ENCODE results near the gene ACYP1. TPM values are rescaled to one million over a fixed set of nuclear protein-coding genes. Genes with fewer than 3 reads are reported as not detected.
A peak's percentile ranks its signal among the peaks of the same experiment; 100 is the strongest.

ACYP1 gene
- total and polyA plus RNA-seq, 2 of the 13 experiments (the other 11 are each of a cell fraction or from before 2014, with no cell fraction given) = 9.7 to 22.4 TPM

GRCh38 chr14:75050852-75051555, 12.8 kb downstream of the ACYP1 start, which contains the start of gene MLH3 (continued):
- TF ChIP-seq ZNF678 (CRISPR knock-in tag; IDR thresholded peaks at IDR 0.05) (no peak), IRF1 (CRISPR knock-in tag; IDR thresholded peaks at IDR 0.05; ENCODE audit: low read depth) (no peak), ZNF720 (CRISPR knock-in tag; IDR thresholded peaks at IDR 0.05) (no peak), ZBTB34 (CRISPR knock-in tag; IDR thresholded peaks at IDR 0.05) (no peak), ASH2L (IDR thresholded peaks at IDR 0.05; ENCODE audit: insufficient read length, low read depth, low read length) (peak; percentile 92), GTF3A (CRISPR knock-in tag; conservative IDR thresholded peaks at IDR 0.05) (no peak), TRAFD1 (CRISPR knock-in tag; IDR thresholded peaks at IDR 0.05; ENCODE audit: borderline replicate concordance) (no peak), THAP11 (CRISPR knock-in tag; IDR thresholded peaks at IDR 0.05) (peak; percentile 47; the same call in 1 of the 2 replicates), ZMYM4 (CRISPR knock-in tag; IDR thresholded peaks at IDR 0.05) (0 out of 2 replicates have a peak, but pooled peaks have one; percentile 32), ZNF75D (CRISPR knock-in tag; IDR thresholded peaks at IDR 0.05; ENCODE audit: borderline replicate concordance) (no peak), CBX5 (CRISPR knock-in tag; IDR thresholded peaks at IDR 0.05; ENCODE audit: borderline replicate concordance) (no peak), TCF7 (IDR thresholded peaks at IDR 0.05; ENCODE audit: low read depth) (no peak), ZBTB3 (CRISPR knock-in tag; IDR thresholded peaks at IDR 0.05; ENCODE audit: borderline replicate concordance, low read depth) (no peak; the same call in 1 of the 2 replicates), SMAD3 (CRISPR knock-in tag; IDR thresholded peaks at IDR 0.05) (no peak), ZNF142 (CRISPR knock-in tag; IDR thresholded peaks at IDR 0.05) (peak; percentile 93), ETV5 (CRISPR knock-in tag; IDR thresholded peaks at IDR 0.05; ENCODE audit: borderline replicate concordance) (peak; percentile 29; the same call in 1 of the 2 replicates), ZNF777 (CRISPR knock-in tag; IDR thresholded peaks at IDR 0.05) (peak; percentile 89), HNRNPLL (IDR thresholded peaks at IDR 0.05; ENCODE audit: low read depth, low read length, poor library complexity, severe bottlenecking) (no peak)

Measured in HepG2 (cell line).